ENCODE data around the gene SBNO2. TPM values are rescaled to one million over a fixed set of nuclear protein-coding genes. Genes with fewer than 3 reads are reported as not detected.

SBNO2 gene
- total RNA-seq, 1 experiment from 2014 or later: 46.3 TPM

GRCh38 chr19:1122972-1123363 is 51.1 kb downstream of the SBNO2 start:
- no peaks in the 10 kb centered on the region for H3K27me3 Mint-ChIP-seq (ENCODE audit: low read depth)
- no peak for TF ChIP-seq CTCF (conservative IDR thresholded peaks at IDR 0.05)
- peak overlapping the region in 1 of 2 experiments; percentile 40; a peak in 2 of 5 replicates for H3K4me3 Mint-ChIP-seq
- Histone ChIP-seq H3K79me2 (ENCODE audit: insufficient read depth, low read length) (no peaks in the 10 kb centered on the region), H2BK120ac (ENCODE audit: low read depth, low read length, poor library complexity, severe bottlenecking) (no peak overlapping the region), H3K18ac (ENCODE audit: insufficient read length, low read depth, low read length) (no peak overlapping the region), H3K9me3 (ENCODE audit: control insufficient read depth, low read depth, low read length) (no peaks in the 10 kb centered on the region), H2AK5ac (ENCODE audit: insufficient read length, low read length) (no peak overlapping the region), H2BK20ac (ENCODE audit: low read depth, low read length, poor library complexity, severe bottlenecking) (no peak overlapping the region), H2BK15ac (ENCODE audit: low read depth, low read length) (no peak overlapping the region), H3K23me2 (ENCODE audit: insufficient read length, low read depth, low read length, poor library complexity, severe bottlenecking) (no peaks in the 10 kb centered on the region), H3T11ph (ENCODE audit: low read length) (no peak overlapping the region), H3K4me2 (ENCODE audit: insufficient read depth, insufficient read length, low read length) (no peak overlapping the region), H3K27me3 (ENCODE audit: insufficient read depth, low read length) (no peaks in the 10 kb centered on the region), H2AFZ (ENCODE audit: low read length) (no peak overlapping the region), H3K79me1 (ENCODE audit: insufficient read depth, low read depth, low read length, poor library complexity, severe bottlenecking) (no peaks in the 10 kb centered on the region), H3K4ac (ENCODE audit: low read depth, low read length) (no peak overlapping the region), H4K91ac (ENCODE audit: insufficient read length, low read depth, low read length) (no peak overlapping the region), H3K27ac (ENCODE audit: insufficient read length, low read depth, low read length) (no peak overlapping the region), H2BK5ac (ENCODE audit: insufficient read length, low read length) (no peak overlapping the region), H3K23ac (ENCODE audit: insufficient read length, low read depth, low read length) (no peak overlapping the region), H2BK12ac (ENCODE audit: insufficient read length, low read depth, low read length) (no peak overlapping the region), H3K14ac (ENCODE audit: insufficient read depth, low read length) (no peak overlapping the region), H4K20me1 (ENCODE audit: control insufficient read depth, insufficient read depth, insufficient read length) (no peaks in the 10 kb centered on the region), H4K5ac (ENCODE audit: insufficient read length, low read depth, low read length) (no peak overlapping the region), H3K56ac (ENCODE audit: insufficient read length, low read depth, low read length) (no peak overlapping the region), H4K8ac (replicated peaks; ENCODE audit: insufficient read length, low read depth, low read length) (no peak overlapping the region), H3K4me1 (ENCODE audit: insufficient read depth, low read length) (no peaks in the 10 kb centered on the region), H3K9ac (ENCODE audit: extremely low read depth, insufficient read length, low read length) (no peak overlapping the region)
- WGBS (ENCODE audit: extremely low coverage, insufficient read length, low lambda C conversion rate): no CpG with 5 or more reads among the region's 21 CpGs
- peak; percentile 90 for DNase-seq
- peak overlapping the region in 1 of 3 experiments; percentile 48; a peak in 1 of 7 replicates for H3K27ac Mint-ChIP-seq
- peaks cover 14 to 50% (median 37%) of the 10 kb centered on the region in 3 experiments; a peak in 6 of 7 replicates for H3K36me3 Mint-ChIP-seq (ENCODE audit: insufficient read depth in 1 of 3, low read depth in 3 of 3)
- H3K4me1 Mint-ChIP-seq: peaks cover 2 to 7% of the 10 kb centered on the region in 2 experiments; a peak in 3 of 4 replicates
- H3K9me3 Mint-ChIP-seq: no peaks in the 10 kb centered on the region; a peak in 1 of 5 replicates
